Loucy (cell line): Measurements from ENCODE around the gene TTBK1.

ENCODE experiments used
- CTCF ChIP-seq: fragments of 200-600 bp; sonication (generic); conservative IDR thresholded peaks from 2 replicates; pipeline ENCODE4 v1.5.1; 2014; ENCODE audit warnings: mild to moderate bottlenecking, antibody characterized with exemption, low read length
- EZH2phosphoT487 ChIP-seq: fragments of 200-600 bp; IDR thresholded peaks from 2 replicates; pipeline ENCODE4 v1.6.1; 2018; ENCODE audit warnings: antibody characterized with exemption, mild to moderate bottlenecking, moderate library complexity, borderline replicate concordance

GRCh38 chr6:43193929-43194328, 49.4 kb upstream of the TTBK1 start:
- TF ChIP-seq CTCF (no peak), EZH2phosphoT487 (no peak)
